ENCODE data around the gene GSTM3. TPM values are rescaled to one million over a fixed set of nuclear protein-coding genes. Genes with fewer than 3 reads are reported as not detected.

GSTM3 gene
- total RNA-seq, 2 donors from 2014 or later, result 5.5 to 10.3 TPM

DNA sequence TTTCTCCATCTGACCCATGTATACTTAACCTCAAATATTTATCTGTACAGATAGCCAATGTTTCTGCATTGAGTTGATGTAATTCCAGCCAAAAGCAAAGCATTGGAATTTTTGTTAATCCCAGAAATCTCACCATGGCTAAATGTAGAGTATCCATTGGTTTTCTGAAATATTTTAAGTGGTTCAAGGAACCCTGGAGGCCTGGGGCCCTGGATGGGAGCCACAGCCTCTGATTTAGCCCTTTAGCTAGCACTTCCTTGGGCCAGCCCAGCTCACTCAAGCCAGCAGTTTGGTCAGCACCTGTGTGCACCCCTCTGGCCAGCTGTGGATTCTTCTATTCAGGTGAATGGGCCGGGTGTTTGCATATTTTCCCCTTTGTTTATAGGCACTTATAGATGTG, 41.7 kb upstream of the GSTM3 start:
- Mint-ChIP-seq H3K4me3 (no peak overlapping the region), H3K36me3 (ENCODE audit: low read depth) (no peaks in the 10 kb centered on the region), H3K27me3 (ENCODE audit: insufficient read depth) (peaks cover 15% of the 10 kb centered on the region), H3K9me3 (peaks cover 3% of the 10 kb centered on the region), H3K4me1 (peaks cover 15% of the 10 kb centered on the region), H3K27ac (no peak overlapping the region)
- Histone ChIP-seq H3K27me3 (ENCODE audit: control insufficient read depth, insufficient read depth, low read length, poor library complexity, severe bottlenecking) (no peaks in the 10 kb centered on the region), H3K4me1 (ENCODE audit: control insufficient read depth, insufficient read depth, low read length) (peaks cover 15% of the 10 kb centered on the region), H3K9ac (ENCODE audit: extremely low read depth, low read length, poor library complexity, severe bottlenecking) (no peak overlapping the region), H3K9me3 (ENCODE audit: control insufficient read depth, low read length) (peaks cover 13% of the 10 kb centered on the region), H3K27ac (ENCODE audit: low read depth, low read length) (no peak overlapping the region), H3K36me3 (ENCODE audit: control insufficient read depth, insufficient read depth, low read length) (no peaks in the 10 kb centered on the region), H3K4me3 (ENCODE audit: low read length) (no peak overlapping the region)
- peak; percentile 58 for DNase-seq
- 65 to 67% methylated on average over 1 of the region's 1 CpG for WGBS, 2 experiments (ENCODE audit: insufficient coverage in 1 of 2, insufficient read length in 1 of 2)
- no peak for TF ChIP-seq CTCF (conservative IDR thresholded peaks at IDR 0.05)

- peaks cover 13% of the 10 kb centered on the region for H3K27me3 Mint-ChIP-seq (ENCODE audit: insufficient read depth)
- no peak overlapping the region for H3K4me3 Mint-ChIP-seq
- H3K9me3 Mint-ChIP-seq, result peaks cover 3% of the 10 kb centered on the region
- WGBS, 2 experiments (ENCODE audit: insufficient coverage in 1 of 2, insufficient read length in 1 of 2), result 97 to 100% methylated on average over 2 of the region's 2 CpGs
- H3K36me3 Mint-ChIP-seq (ENCODE audit: low read depth), result no peaks in the 10 kb centered on the region
- Histone ChIP-seq H3K27ac (ENCODE audit: low read depth, low read length) (no peak overlapping the region), H3K9me3 (ENCODE audit: control insufficient read depth, low read length) (peaks cover 13% of the 10 kb centered on the region), H3K4me3 (ENCODE audit: low read length) (no peak overlapping the region), H3K9ac (ENCODE audit: extremely low read depth, low read length, poor library complexity, severe bottlenecking) (no peak overlapping the region), H3K36me3 (ENCODE audit: control insufficient read depth, insufficient read depth, low read length) (no peaks in the 10 kb centered on the region), H3K27me3 (ENCODE audit: control insufficient read depth, insufficient read depth, low read length, poor library complexity, severe bottlenecking) (no peaks in the 10 kb centered on the region), H3K4me1 (ENCODE audit: control insufficient read depth, insufficient read depth, low read length) (peaks cover 15% of the 10 kb centered on the region)
- H3K4me1 Mint-ChIP-seq, result peaks cover 15% of the 10 kb centered on the region
- no peak for TF ChIP-seq CTCF (conservative IDR thresholded peaks at IDR 0.05)
- no peak for DNase-seq
- H3K27ac Mint-ChIP-seq, result no peak overlapping the region
Observed at GRCh38 chr1:109781806-109782205, 41.0 kb upstream of the GSTM3 start.

DNA sequence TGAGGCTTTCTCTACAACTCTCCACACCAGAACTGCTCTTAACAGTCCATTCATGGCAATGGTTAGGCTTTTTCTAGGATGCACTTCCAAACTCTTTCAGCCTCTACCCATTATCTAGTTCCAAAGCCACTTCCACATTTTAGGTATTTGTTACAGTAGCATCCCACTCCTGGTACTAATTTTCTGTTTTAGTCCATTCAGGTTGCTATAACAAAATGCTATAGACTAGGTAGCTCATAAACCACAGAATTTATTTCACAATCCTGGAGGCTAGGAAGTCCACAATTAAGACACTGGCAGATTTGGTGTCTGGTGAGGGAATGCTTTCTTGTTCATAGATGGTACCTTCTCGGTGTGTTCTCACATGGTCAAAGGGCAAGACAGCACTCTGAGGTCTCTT, 40.1 kb upstream of the GSTM3 start:
- Mint-ChIP-seq H3K9me3 (peaks cover 3% of the 10 kb centered on the region), H3K27me3 (ENCODE audit: insufficient read depth) (peaks cover 18% of the 10 kb centered on the region)
- 88% methylated on average over 1 of the region's 1 CpG; no CpG with 5 or more reads in 1 of the 2 experiments for WGBS, 2 experiments (ENCODE audit: insufficient coverage in 1 of 2, insufficient read length in 1 of 2)

More for the DNA sequence above, 40.1 kb upstream of the GSTM3 start:
- DNase-seq, result no peak
- Mint-ChIP-seq H3K27ac (no peak overlapping the region), H3K36me3 (ENCODE audit: low read depth) (no peaks in the 10 kb centered on the region), H3K4me3 (no peak overlapping the region), H3K4me1 (peaks cover 15% of the 10 kb centered on the region)
- H3K27ac ChIP-seq (ENCODE audit: low read depth, low read length), result no peak overlapping the region
- H3K4me3 ChIP-seq (ENCODE audit: low read length), result no peak overlapping the region
- H3K27me3 ChIP-seq (ENCODE audit: control insufficient read depth, insufficient read depth, low read length, poor library complexity, severe bottlenecking), result no peaks in the 10 kb centered on the region
- peaks cover 13% of the 10 kb centered on the region for H3K9me3 ChIP-seq (ENCODE audit: control insufficient read depth, low read length)
- H3K36me3 ChIP-seq (ENCODE audit: control insufficient read depth, insufficient read depth, low read length), result no peaks in the 10 kb centered on the region
- H3K9ac ChIP-seq (ENCODE audit: extremely low read depth, low read length, poor library complexity, severe bottlenecking), result no peak overlapping the region
- peaks cover 15% of the 10 kb centered on the region for H3K4me1 ChIP-seq (ENCODE audit: control insufficient read depth, insufficient read depth, low read length)
- TF ChIP-seq CTCF (conservative IDR thresholded peaks at IDR 0.05), result no peak
